Activated CD8-positive, alpha-beta memory T cell treated with anti-CD3 and anti-CD28 coated beads for 36 hours (primary cell): ENCODE data around the gene NELFE. TPM values are rescaled to one million over a fixed set of nuclear protein-coding genes. Genes with fewer than 3 reads are reported as not detected.
"Not testable (repeated sequence)": the region's sequence is repeated elsewhere in the genome, so short reads cannot be mapped to it uniquely, and the experiment has no call there.

Experiments
- CTCF ChIA-PET: fragments of 350-600 bp; sonication (Branson Sonifier 250); formaldehyde crosslinking; loops from one replicate; lab custom pipeline; 2021; ENCODE audit warnings: antibody characterized with exemption; lab: Charles Lee
- POLR2A ChIA-PET: fragments of 350-600 bp; sonication (Branson Sonifier 250); formaldehyde crosslinking; loops from one replicate; lab custom pipeline; 2021; ENCODE audit warnings: antibody characterized with exemption; lab: Charles Lee
- total RNA-seq, 2 experiments: library from RNA; stranded (reverse); gene quantifications; one replicate each; pipeline ENCODE4 v1.2.3, GENCODE V29; 2021

Gene NELFE
- total RNA-seq, 2 experiments from 2014 or later = 80.0 to 85.7 TPM

DNA sequence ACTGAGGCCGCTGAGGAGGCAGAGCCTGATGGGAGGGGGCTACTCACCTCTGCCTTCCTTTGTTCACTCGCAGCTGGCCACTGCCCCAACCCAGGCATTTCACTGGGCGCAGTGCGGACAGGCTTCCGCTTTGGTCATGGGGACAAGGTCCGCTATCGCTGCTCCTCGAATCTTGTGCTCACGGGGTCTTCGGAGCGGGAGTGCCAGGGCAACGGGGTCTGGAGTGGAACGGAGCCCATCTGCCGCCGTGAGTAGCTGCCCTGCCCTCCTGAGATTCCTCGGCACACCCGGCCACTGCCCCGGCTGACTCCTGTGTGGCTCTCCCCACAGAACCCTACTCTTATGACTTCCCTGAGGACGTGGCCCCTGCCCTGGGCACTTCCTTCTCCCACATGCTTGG lies 25.2 kb downstream of the NELFE start:
- ChIA-PET CTCF (interaction anchor here (0.6 kb wide), 1 partner anchor 22 kb away, joined by 4 read pairs; no protein-coding TSS in a partner anchor), POLR2A (no interaction called here)

DNA sequence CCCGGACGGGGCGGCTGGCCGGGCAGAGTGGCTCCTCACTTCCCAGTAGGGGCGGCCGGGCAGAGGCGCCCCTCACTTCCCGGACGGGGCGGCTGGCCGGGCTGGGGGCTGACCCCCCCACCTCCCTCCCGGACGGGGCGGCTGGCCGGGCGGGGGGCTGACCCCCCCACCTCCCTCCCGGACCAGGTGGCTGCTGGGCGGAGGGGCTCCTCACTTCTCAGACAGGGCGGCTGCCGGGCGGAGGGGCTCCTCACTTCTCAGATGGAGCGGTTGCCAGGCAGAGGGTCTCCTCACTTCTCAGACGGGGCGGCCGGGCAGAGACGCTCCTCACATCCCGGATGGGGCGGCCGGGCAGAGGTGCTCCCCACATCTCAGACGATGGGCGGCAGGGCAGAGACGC lies 26.6 kb downstream of the NELFE start:
- CTCF ChIA-PET, POLR2A ChIA-PET: not testable (repeated sequence)

DNA sequence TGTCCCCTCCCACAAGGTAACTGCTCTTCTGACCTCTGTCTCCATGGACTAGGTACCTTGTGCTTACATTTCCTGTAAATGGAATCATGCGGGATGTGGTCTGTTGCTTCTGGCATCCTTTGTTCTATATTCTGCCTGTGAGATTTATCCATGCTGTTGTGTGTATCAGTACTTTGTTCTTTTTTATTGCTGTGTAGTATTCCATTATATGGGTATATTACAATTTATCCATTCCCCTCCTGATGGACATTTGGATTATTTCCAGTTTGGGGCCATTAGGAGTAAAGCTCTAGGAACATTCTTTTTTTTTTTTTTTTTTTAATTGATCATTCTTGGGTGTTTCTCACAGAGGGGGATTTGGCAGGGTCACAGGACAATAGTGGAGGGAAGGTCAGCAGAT lies 27.8 kb downstream of the NELFE start:
- POLR2A ChIA-PET = no interaction called here
- CTCF ChIA-PET = no interaction called here

DNA sequence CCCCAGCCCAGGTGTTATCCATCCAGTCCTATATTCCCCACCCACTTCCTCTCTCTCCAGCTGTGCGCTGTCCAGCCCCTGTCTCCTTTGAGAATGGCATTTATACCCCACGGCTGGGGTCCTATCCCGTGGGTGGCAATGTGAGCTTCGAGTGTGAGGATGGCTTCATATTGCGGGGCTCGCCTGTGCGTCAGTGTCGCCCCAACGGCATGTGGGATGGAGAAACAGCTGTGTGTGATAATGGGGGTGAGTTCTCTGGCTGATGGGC lies 30.2 kb downstream of the NELFE start:
- ChIA-PET CTCF (no interaction called here), POLR2A (no interaction called here)

DNA sequence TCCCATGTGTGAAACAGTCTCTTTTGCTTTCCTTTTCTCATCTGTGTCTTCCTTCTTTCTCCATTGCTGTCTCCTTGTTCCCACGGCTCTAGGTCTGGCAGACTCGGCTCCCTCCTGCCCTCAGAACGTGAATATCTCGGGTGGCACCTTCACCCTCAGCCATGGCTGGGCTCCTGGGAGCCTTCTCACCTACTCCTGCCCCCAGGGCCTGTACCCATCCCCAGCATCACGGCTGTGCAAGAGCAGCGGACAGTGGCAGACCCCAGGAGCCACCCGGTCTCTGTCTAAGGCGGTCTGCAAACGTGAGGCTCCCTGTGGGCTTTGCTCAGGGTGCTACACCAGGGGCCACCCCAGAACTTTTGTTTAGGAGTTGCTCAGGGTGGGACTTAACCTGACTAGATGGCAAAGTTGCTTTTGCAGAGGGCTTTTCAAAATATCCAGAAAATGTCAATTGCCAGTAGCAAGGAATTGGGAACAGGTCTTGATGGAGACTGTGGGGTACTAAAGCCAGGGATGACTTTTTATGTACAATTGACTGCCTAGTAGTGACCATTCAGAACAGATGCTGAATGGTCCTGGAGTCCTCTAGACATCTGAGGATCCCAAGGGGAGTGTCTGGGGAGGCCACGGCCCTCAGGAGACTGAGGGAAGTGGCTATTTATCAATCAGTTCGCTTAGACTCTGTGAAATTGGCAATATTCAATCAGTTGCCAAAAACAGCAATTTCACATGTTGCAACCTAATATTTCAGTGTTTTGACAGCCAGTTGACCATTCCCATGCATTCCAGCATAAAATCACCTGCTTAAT lies 30.7 kb downstream of the NELFE start:
- ChIA-PET CTCF (no interaction called here), POLR2A (no interaction called here)

DNA sequence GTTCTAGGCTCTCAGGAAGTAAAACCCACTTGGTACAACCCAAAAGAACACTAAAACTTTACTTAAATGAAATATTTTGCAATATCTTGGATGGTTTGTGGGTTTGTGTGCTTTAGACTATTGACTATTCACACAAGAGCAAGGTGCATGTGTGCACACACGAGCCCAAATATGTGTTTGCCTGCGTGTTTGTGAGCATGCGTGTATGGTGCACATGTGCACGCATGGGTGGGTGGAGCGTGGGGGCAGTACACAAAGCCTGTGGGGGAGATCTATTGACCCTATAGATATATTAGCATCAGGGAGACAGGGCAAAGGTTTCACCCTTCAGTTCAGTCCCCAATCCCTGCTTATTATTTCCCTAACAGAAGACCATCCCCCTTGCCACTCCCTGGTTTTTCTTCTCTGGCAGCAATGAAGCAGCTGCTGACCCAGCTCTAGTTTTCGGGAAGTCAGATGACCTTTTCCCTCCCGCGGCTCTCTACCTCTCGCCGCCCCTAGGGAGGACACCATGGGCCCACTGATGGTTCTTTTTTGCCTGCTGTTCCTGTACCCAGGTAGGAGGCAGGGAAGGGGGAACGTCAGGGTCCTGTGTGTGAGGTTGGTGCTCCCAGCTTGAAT lies 31.4 kb downstream of the NELFE start, which contains the start of gene C2:
Gene C2 (plus strand): TSS at position 476 of the 621 bp plus-strand sequence. CDS start 36 bp downstream, at position 512.
- CTCF ChIA-PET = no interaction called here
- POLR2A ChIA-PET = no interaction called here

DNA sequence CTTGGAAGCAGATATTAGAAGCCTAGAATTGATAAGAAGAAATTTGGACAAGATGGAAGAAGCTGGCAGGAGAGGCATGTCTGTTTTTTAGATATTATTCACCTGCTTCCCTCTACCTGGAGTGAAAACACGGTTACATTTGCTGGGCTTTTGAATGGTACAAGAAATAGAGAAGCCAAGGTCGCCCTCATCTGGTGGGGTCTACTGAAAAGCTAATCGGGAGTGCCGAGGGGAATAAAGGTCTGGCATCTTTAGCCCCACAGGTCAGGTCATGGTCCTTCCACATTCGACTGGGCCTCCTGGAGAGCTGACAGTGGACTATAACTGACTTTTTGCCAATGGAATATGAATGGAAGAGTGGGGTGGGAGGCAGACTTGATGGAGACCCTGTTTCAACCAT lies 35.8 kb downstream of the NELFE start:
- CTCF ChIA-PET = interaction anchor here (1.0 to 1.4 kb wide), 3 partner anchors 14 to 87 kb away, joined by 3 to 5 read pairs (median 3); no protein-coding TSS in a partner anchor
- POLR2A ChIA-PET = no interaction called here

DNA sequence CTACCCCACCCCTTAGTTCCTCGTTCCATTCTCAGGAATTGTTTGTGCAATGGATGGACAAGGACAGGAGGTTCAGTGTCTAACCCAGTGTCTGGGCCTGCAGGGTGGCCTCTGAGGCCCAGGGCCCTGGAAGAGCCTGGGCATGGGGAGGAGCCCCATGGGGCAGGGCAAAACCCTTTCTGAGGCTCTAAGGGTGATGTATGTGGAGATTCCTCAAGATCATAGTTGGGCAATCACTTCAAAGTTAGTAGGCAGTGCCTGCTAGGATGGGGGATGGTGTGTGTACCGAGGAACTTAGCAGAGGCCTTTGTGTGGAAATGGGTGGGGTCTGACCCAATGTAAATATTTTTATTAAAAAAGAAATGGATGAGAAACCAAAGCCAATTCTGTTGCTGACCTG lies 38.0 kb downstream of the NELFE start:
- ChIA-PET POLR2A (interaction anchor here (0.5 kb wide), 1 partner anchor 479 kb away, joined by 16 read pairs; no protein-coding TSS in a partner anchor), CTCF (no interaction called here)

DNA sequence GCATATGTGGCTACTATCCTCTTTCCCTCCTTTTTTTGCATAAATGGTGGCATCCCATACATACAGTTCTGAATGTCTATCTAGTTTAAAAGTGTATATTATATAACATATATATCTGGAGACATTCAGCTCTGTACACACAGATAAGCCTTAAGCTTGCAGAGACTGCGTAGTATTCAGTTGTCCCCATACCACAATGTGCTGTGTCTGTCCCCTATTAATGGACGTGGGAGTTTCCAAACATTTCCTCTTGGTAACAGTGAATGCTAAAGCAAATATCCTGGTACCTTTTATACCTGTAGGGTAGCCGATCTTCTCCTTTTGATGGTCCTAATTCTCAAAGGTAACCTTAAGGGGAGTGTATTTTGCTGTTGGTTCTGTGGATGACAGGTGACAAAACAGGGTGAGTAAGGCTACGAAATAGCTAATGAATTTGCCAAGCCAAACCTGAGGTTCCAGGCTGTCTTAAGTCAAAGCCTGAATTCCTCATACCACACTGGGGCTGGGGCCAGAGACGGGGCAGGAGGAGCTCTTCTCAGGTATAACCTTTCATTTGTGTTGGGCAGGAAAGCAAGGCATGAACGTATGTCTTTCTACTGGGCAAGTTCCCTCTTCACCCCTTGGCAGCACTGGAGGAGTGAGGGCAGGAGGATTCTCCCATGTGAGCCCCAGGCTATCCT lies 39.0 kb downstream of the NELFE start:
- POLR2A ChIA-PET = no interaction called here

DNA sequence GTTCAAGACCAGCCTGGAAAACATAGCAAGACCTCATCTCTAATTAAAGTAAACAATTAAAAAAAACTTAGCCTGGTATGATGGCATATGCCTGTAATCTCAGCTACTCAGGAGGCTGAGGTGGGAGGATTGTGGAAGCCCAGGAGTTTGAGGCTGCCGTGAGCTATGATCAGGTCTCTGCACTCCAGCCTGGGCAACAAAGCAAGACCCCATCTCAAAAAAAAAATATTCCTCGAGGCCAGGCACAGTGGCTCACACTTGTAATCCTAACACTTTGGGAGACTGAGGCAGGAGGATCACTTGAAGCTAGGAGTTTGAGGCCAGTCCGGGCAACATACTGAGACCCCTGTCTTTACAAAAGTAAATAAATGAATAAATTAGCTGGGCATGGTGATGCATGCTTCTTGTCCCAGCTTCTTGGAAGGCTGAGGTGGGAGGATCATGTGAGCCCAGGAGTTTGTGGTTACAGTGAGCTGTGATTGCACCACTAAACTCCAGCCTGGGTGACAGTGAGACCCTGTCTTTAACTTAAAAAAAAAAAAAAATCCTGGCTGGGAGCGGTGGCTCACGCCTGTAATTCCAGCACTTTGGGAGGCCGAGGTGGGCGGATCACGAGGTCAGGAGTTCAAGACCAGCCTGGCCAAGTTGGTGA lies 40.6 kb downstream of the NELFE start:
- POLR2A ChIA-PET = interaction anchor here (0.7 kb wide), 2 partner anchors 10 to 20 kb away, joined by 4 read pairs; no protein-coding TSS in a partner anchor
- CTCF ChIA-PET = interaction anchor here (0.6 to 0.7 kb wide), 3 partner anchors 153 to 368 kb away, joined by 3 read pairs; no protein-coding TSS in a partner anchor

More for the DNA sequence above, 39.0 kb downstream of the NELFE start:
- CTCF ChIA-PET = interaction anchor here (1.0 kb wide), 2 partner anchors 9 to 52 kb away, joined by 3 to 4 read pairs; partner anchors contain the start of gene DXO

DNA sequence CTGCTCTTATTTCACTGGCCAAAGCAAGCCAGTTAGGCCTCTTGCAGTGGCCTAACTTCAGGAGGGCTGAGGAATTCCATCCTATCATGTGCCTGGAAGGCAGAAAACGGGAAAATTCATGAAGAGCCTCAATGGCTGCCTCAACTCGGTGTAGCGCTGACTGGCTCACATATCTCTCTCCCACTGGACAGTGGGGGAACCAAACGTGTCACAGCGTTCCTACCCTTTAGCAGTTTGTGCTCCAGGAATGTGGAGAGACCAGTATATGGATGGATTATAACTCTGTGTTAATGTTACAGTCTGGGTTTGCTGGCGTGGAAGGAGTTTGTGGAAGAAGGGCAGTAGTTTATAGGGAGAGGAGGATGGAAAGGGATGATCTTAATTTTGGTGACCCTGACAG lies 43.0 kb downstream of the NELFE start:
- POLR2A ChIA-PET = no interaction called here
- CTCF ChIA-PET = no interaction called here

DNA sequence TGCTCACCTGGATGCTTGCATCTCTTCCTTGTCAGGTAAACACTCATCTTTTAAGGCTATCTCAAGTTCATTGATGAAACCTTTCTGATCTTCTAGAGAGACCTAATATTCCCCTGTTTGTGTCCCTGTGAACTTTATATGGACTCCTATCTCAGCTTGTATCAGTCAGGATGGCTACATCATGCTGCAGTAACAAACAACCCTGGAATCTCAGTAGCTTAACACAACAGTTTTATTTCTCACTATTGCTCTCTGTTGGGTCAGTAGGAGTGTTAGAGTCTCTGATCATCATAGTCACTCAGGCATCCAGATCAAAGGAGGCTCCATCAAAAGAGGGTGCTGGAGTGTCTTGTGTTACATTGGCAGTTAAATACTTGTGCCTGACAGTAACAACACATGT lies 43.4 kb downstream of the NELFE start:
- POLR2A ChIA-PET = no interaction called here
- CTCF ChIA-PET = no interaction called here

DNA sequence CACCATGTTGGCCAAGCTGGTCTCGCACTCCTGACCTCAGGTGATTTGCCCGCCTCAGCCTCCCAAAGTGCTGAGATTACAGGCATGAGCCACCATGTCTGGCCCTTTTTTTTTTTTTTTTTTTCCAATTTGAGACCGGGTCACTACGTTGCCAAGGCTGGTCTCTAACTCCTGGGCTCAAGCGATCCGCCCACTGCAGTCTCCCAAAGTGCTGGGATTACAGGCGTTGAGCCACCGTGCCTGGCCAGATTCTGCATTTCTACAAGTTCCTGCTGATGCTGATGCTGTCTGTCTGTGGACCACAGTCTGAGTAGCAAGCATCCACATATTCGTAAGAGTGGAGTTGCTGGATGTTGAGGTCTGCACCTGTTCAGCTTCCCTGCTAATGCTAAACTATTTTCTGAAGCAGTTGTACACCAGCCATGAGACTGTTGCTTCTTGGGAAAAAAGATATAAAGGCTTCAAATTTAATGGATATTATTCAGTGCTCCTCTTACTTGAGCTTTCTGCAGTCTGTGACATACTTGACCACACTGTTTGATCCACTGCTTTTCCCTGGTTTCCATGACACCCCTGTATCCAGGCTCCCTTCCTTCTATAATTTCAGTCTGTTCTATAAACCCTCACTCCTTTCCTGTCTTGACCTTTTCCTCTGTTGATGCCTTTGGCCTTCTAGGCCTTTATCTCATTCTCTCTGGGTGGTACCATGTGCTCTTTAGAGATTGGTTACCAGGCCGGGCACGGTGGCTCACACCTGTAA lies 46.8 kb downstream of the NELFE start:
- POLR2A ChIA-PET = no interaction called here
- CTCF ChIA-PET = interaction anchor here (0.9 to 1.1 kb wide), 2 partner anchors 56 to 182 kb away, joined by 3 read pairs; no protein-coding TSS in a partner anchor

DNA sequence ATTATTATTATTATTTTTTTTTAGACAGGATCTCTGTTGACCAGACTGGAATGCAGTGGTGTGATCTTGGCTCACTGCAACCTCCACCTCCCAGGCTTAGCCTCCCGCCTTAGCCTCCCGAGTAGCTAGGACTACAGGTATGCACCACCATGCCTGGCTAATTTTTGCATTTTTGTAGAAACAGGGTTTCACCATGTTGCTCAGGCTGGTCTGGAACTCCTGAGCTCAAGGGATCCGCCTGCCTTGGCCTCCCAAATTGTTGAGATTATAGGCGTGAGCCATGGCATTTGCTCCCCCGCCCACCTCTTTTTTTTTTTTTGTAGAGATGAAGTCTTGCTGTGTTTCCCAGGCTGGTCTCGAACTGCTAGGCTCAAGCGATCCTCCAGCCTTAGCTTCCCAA lies 49.5 kb downstream of the NELFE start:
- POLR2A ChIA-PET = not testable (repeated sequence)
- CTCF ChIA-PET = interaction anchor here (0.7 to 1.7 kb wide), 4 partner anchors 11 to 225 kb away, joined by 3 to 7 read pairs (median 4); partner anchors contain the start of gene EHMT2

DNA sequence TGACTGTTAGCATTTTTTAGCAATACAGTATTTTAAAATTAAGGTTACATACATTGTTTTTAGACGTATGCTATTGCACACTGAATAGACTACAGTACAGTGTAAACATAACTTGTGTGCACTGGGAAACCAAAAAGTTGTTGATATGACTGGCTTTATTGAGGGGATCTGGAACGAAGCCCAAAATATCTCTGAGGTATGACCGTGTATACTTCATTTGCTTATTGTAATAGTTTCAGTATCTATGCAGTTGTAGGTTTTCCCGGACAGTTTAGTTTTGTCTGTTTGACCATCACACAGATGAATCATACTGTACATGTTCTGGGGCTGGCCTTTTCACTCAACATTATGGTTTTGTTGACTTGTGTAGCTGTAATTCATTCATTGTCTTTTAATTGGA lies 50.0 kb downstream of the NELFE start:
- CTCF ChIA-PET = interaction anchor here (0.7 to 1.5 kb wide), 4 partner anchors 12 to 225 kb away, joined by 3 to 5 read pairs (median 4); no protein-coding TSS in a partner anchor
- POLR2A ChIA-PET = no interaction called here

DNA sequence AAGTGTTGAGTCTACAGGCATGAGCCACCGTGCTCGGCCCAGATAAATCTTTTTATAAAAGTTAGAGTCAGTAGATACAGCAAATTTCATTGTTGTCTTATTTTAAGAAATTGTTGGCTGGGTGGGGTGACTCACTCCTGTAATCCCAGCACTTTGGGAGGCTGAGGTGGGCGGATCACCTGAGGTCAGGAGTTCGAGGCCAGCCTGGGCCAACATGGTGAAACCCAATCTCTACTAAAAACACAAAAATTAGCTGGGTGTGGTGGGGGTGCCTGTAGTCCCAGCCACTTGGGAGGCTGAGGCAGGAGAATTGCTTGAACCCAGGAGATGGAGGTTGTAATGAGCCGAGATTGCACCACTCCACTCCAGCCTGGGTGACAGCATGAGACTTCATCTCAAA lies 50.5 kb downstream of the NELFE start:
- POLR2A ChIA-PET = interaction anchor here (0.6 kb wide), 1 partner anchor 10 kb away, joined by 4 read pairs; no protein-coding TSS in a partner anchor

DNA sequence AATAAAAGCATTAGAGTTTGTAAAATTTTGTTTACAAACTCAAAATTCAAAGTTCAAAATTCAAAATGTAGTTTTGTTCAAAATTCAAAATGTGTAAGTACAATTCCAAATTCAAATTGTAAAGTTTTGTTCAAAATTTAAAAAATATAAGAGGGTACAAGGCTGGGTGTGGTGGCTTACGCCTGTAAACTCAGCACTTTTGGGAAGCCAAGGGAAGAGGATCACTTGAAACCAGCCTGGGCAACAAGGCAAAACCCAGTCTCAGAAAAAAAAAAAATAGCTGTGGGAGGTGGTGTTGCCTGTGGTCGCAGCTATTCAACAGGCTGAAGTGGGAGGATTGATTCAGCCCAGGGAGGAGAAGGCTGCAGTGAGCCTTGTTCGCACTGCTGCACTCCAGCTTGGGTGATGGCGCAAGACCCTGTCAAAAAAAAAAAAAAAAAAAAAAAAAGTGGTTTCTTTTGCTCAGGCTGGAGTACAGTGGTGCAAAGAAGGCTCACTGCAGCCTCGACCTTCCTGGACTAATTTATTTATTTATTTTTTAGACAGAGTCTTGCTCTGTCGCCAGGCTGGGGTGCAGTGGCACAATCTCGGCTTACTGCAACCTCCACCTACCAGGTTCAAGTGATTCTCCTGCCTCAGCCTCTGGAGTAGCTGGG lies 51.5 kb downstream of the NELFE start:
- CTCF ChIA-PET = interaction anchor here (0.6 to 1.5 kb wide), 2 partner anchors 20 to 141 kb away, joined by 3 to 4 read pairs; no protein-coding TSS in a partner anchor
- POLR2A ChIA-PET = interaction anchor here (0.6 kb wide), 1 partner anchor 186 kb away, joined by 4 read pairs; no protein-coding TSS in a partner anchor

More for the DNA sequence above, 50.5 kb downstream of the NELFE start:
- CTCF ChIA-PET = interaction anchor here (1.5 kb wide), 1 partner anchor 21 kb away, joined by 4 read pairs; no protein-coding TSS in a partner anchor
